ENCODE measurements around the gene TMEM59L. TPM values are rescaled to one million over a fixed set of nuclear protein-coding genes. Genes with fewer than 3 reads are reported as not detected.
"Not testable (repeated sequence)": the region's sequence is repeated elsewhere in the genome, so short reads cannot be mapped to it uniquely, and the experiment has no call there.

Gene TMEM59L
- total RNA-seq (2014; rRNA removed; shearing (Covaris generic)), result 0.05 TPM in 1 of 2 replicates, not detected in the other

DNA sequence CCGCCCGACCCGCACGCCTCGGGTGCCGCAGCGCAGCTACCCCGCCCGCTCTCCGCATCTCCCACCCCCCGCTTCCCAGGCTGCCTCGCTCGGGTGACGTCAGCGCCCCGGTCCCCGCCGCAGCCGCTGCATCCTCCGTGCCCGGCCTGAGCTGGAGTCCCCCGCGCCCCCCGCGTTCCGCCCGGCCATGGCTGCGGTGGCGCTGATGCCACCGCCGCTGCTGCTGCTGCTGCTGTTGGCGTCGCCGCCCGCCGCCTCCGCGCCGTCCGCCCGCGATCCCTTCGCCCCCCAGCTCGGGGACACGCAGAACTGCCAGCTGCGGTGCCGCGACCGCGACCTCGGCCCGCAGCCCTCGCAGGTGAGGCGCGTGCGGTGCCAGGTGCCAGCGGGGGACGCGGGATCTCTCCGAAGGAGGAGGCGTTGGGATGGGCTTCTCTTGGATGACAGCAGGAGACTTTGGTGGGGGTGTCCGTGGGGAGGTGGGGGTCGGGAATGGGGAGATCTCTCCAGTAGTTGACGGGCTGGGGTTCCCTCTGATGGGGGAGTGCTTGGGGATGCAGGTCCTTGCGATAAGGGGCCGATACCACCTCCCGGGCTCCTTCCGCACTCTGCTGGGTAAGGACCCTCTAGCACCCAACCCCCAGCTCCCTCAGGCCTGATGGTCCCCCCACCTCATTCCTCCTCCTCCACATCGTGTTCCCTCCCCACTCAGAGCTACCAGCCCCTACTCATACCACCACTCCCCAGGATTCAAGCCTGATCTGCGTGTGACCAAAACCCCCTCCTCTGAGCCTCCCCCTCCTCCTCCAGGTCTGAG, at the start of gene TMEM59L:
Gene TMEM59L (plus strand): TSS at position 99 of the 817 bp plus-strand sequence. CDS start 89 bp downstream, at position 188.
- DNase-seq (ENCODE audit: low read depth), result no peak

- DNase-seq (ENCODE audit: low read depth), result no peak
Observed at GRCh38 chr19:18566953-18567352, 45.7 kb upstream of the TMEM59L start.

GRCh38 chr19:18568367-18568766, 44.3 kb upstream of the TMEM59L start:
- DNase-seq (ENCODE audit: low read depth), result no peak

GRCh38 chr19:18571564-18572344, 40.9 kb upstream of the TMEM59L start, which contains the start of gene UBA52:
Gene UBA52, plus strand, starts transcription at chr19:18571857. Its CDS starts 1,444 bp downstream, at chr19:18573301.
- peak; percentile 97 for DNase-seq (ENCODE audit: low read depth)

DNA sequence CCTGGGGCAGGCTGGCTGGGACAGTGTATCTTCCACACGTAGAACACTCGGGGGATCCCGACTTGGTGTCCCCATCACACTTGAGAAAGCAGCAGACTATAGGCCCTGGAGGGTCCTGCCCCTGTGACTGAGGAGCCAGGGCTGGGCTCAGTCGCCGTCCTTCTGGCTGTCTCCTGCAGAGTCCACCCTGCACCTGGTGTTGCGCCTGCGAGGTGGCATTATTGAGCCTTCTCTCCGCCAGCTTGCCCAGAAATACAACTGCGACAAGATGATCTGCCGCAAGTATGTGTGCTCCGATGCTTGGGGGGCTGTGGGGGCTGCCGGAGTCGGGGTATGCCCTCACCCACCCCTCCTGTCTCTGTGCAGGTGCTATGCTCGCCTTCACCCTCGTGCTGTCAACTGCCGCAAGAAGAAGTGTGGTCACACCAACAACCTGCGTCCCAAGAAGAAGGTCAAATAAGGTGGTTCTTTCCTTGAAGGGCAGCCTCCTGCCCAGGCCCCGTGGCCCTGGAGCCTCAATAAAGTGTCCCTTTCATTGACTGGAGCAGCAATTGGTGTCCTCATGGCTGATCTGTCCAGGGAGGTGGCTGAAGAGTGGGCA, 37.9 kb upstream of the TMEM59L start:
- DNase-seq (ENCODE audit: low read depth), result no peak

- no peak for DNase-seq (ENCODE audit: low read depth)
Observed at GRCh38 chr19:18576383-18576782, 36.3 kb upstream of the TMEM59L start.

DNA sequence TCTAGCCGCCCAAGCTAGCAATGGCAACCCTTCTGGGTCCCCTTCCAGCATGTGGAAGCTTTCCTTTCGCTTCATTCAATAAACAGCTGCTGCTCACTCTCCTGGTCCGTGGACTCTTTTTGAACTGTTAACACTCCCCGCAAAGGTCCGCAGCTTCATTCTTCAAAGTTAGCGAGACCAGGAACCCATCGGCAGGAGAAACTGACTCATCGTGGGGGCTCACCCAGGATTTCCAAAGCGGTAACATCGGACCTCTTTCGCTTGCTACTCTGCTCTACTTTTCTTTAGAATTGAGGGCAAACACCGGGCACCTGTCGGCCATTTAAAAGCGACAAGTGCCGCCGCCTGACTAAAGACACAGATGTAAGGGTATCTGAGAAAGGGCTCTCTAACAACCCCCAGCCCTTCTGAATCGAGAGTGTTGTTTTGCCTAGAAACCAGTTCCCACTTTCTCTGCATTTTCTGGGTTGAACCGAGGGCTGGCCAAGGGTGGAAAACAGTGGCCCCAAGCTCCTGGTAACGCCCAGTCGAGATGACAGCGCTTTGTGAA, 35.2 kb upstream of the TMEM59L start:
- no peak for DNase-seq (ENCODE audit: low read depth)

DNA sequence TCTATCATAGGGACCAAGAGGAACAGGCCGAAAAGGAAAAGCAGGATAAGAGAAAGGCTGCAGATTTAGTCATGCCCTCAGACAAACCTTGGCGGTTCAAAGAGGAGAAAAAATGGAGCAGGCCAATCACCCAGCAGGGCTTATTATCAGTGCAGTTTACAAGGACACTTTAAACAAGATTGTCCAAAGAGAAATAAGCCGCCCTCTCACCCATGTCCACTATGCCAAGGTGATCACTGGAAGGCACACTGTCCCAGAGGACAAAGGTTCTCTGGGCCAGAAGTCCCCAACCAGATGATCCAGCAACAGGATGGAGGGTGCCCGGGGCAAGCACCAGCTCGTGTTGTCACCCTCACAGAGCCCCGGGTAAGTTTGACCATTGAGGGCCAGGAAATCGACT, 32.4 kb upstream of the TMEM59L start:
- DNase-seq (ENCODE audit: low read depth), result no peak

GRCh38 chr19:18586306-18586705, 26.4 kb upstream of the TMEM59L start:
- DNase-seq (ENCODE audit: low read depth), result no peak

GRCh38 chr19:18587561-18587960, 25.1 kb upstream of the TMEM59L start:
- DNase-seq (ENCODE audit: low read depth), result no peak

DNA sequence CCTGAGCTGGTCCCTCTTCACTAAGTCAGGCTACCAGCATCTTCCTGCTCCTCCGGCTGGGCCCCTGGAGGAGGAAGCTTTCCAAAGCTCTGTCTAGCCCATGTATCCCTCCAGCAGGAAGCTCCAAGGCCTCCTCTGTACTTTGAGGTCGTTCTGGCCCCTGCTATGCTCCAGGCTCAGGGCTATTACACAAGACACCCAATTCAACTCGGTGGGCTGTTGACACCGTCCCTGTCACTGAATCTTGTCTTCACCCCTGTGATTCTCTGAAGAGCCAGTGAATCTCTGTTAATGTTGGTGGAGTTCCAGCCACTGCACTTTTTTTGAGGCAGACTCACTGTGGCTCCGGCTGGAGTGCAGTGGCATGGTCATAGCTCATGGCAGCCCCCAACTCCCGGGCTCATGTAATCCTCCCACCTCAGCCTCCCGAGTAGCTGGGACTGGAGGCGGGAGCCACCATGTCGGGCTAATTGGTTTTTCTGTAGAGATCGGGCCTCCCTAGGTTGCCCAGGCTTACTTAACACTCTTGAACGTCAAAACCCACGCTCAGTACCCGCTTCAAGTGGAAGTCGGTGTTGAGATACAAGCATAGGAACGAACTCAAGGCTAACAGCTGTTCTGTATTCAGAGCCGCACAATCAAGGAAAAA, 24.6 kb upstream of the TMEM59L start:
- no peak for DNase-seq (ENCODE audit: low read depth)

DNA sequence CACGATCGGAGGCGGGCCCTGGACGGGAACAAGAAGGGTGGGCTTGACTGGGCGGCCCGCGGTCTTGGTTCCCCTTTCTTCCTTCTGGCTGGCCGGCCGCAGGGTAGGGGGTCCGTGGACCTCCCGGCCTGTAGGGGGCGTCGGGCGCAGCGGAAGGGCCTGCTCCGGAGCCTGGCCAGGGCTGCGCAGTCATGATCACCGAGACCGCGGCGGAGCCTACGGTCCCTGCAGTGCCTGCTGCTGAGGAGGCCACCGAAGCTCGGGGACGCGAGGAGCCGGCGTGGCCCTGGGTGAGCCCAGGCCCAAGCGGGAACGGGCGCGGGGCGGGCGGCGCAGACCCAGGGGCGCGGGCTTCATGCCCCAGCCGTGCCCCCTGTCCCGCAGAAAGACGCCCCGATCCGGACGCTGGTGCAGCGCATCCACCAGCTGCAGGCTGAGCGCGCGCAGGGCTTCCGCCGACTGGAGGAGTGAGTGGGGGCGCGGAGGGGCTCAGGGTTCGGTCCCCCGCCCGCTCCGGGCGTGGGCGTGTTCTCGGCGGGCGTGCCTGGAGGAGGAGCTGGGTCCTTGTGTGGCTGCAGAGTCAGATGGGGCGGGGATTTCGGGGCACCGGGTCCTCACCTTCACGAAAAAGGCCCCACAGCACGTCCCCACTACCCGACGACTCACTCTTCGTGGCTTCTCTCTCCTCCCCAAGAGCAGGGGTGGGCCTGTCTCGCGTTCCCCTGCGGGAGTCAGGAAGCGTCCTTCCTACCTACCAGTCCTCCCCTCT, 23.9 kb upstream of the TMEM59L start, which contains the start of gene REX1BD:
Gene REX1BD (plus strand): TSS at position 188 of the 769 bp plus-strand sequence. CDS start 4 bp downstream, at position 192.
- peak; percentile 67 for DNase-seq (ENCODE audit: low read depth)

DNA sequence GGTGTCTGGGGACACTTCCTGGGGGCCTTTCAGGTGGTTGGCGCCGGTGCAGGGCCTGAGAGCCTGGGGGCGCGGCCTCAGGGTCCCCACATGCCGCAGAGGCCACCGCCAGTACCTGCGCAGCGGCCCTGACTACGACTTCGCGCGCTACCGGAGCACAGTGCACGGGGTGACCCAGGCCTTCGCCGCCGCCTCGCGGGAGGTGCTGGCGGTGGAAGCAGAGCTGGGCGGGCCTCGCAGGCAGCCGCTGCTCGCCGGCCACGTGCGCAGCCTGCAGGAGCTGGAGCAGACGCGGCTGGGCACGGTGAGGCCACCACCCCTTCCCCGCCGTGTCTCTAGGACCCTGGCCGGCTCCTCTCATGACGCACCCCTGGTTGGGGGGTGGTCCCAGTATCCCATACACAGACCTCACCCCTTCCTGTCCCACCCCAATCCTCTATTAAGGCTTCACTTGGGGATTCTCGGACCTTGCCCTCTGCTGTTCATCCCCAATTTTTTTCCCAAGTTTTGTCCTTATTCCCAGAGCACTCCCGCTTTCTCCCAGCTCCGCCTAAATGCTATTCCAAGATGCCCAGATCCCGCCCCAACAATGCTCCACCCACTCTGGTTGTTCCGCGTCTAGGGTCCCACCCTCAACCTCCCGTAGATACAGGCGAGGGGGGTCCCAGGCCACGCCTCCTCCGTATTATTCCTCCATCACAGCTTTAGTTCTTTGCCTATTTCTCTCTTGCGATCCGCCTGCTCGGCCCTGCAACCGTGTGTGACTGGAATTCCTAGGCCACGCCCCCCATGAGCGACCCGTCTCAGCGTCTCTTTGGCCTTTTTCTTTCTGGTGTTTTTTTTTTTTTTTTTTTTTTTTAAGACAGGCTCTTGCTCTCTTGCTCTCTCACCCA, 23.0 kb upstream of the TMEM59L start:
- DNase-seq (ENCODE audit: low read depth), result peak; percentile 65

DNA sequence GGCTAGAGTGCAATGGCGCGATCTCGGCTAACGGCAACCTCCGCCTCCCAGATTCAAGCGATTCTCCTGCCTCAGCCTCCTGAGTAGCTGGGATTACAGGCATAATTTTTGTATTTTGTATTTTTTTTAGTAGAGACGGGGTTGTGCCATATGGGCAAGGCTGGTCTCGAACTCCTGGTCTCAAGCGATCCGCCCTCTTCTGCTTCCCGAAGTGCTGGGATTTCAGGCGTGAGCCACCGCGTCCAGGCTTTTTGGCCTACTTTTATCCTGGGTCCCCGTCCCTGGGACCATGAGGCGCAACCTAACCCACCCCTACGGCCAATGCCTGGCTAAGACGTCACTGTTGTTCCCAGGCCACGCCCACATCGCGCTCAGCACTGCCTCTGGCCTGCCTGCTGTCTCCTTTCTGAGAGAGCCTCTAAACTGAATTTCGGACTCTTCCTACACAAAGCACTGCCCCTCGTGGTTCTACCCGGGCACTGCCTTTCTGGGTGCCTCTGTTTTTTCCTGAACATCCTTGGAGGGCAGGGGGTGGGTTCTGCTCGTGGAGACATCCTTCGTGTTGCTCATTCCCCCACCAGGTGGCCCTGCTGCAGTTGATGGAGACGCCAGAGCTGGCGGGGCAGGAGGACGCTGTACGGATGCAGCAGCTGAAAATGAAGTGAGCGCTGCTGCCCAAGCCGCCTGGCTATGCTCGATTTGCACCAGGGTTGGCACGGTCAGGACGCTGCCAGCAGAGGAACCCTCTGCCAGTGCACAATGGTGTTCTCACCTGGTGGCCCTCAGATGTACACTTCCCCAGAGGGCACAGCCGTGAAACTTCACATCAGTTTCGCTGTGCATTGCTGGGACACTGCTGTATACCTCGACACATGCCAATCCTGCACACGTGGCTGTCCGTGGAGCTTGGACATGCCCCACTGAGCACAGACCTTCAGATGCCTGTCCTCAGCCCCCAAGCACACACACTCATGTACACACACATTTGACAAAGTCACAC, 22.1 kb upstream of the TMEM59L start:
- no peak for DNase-seq (ENCODE audit: low read depth)

DNA sequence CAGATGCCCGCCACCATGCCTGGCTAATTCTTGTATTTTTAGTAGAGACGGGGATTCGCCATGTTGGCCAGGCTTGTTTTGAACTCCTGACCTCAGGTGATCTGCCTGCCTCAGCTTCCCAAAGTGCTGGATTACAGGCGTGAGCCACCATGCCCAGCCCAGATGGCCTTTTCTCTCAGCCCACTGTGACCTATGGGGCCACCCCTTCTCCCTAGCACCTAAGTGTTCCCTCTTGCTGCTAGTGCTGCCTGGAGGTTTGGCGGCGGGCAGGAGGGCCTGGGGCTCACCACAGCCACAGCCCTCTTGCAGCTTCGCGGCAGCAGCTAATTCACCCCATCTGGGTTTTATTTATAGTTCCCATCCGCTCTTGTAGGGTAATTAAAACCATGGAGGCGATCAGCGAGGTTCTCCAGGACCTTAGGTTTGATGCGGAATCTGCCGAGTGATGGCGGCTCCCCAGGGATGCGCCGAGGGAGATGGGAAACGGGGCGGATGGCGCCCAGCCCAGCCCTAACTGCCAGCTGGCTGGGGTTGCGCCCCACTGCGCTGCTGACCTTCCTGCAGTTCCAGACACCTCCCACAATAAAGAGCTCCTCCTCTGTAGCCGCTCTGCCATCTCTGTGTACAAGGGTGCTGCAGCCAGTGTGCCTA, 20.8 kb upstream of the TMEM59L start:
- no peak for DNase-seq (ENCODE audit: low read depth)

- not testable (repeated sequence) for DNase-seq (ENCODE audit: low read depth)
Observed at GRCh38 chr19:18592732-18593131, 19.9 kb upstream of the TMEM59L start.

DNA sequence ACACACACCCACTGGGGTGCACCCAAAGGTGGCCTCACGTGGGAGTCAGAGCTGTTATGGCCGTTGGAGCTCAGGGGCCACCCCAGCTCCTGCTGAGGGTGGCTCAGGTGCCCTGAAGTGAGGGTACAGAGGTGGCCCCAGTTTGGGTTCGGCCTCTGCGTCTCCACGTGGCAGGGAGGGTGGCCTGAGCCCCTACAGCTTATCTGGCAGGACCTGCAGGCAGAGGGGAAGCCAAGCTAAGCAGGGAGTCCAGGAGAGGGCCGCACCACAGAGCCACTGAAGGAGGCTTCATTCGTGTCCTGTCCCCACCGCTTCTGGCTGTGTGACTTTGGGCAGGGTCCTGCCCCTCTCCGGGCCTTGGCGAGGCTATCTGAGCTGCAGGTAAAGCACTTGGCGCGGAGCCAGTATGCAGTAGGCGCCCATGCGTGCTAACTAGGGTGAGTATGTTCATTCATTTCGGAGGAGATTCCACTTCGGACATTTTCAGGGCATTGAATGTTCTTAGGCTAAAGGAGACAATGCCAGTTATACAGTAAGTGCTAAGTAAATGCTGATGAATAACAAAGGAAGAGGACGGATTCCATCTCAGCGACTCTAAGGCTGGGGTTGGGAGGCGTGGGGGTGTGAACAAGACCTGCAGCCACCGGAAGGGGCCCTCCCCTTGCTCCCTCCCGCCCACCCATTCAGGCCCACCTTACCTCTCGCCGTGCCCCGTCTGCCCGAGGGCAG, 19.1 kb upstream of the TMEM59L start:
- DNase-seq (ENCODE audit: low read depth), result no peak

Measured in M059J (cell line).